ENCODE results near the gene PSMB5.

DNA sequence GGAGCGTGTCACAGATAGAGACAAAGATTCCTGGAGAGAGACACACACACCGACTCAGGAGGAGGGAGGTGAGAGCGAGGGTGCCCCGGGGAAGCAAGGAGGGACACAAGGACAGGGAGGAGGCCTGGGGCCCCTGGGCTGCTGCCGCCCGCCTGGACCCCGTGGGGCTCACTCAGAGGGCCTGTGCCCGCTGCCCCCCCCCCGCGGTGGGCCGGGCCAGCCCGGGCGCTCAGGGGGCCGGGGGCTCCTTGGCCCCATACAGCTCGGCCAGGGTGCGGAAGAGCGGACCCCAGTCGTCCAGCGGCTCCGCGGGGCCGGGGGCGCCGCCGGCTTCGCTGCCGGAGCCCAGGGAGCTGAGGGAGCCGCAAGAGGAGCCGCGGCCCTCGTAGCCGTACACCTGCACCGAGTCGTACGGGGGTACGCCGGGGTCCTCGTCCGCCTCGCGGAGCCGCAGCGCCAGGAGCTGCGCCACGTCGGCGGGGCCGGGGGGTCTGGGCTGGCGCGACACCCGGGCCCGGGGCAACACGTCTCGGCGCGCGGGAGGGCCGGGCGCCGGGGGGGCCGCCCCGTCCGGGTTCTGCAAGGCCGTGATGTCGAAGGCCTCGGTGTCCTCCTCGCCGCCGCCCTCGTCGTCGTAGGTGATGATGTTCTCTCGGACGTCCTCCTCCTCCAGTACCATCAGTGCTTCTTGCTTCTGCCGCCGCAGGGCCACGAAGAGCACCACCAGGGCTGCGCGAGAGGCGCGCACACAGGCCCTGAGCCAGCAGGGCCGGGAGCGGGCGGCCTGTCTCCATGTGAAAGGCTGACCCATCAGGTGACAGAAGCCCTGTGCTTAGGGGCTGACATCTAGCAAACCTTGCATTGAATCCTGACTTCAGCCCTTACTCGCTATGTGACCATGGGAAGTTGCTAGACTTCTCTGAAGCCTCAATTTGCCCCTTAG lies 13.3 kb upstream of the PSMB5 start:
- TF ChIP-seq, protein P1, sequence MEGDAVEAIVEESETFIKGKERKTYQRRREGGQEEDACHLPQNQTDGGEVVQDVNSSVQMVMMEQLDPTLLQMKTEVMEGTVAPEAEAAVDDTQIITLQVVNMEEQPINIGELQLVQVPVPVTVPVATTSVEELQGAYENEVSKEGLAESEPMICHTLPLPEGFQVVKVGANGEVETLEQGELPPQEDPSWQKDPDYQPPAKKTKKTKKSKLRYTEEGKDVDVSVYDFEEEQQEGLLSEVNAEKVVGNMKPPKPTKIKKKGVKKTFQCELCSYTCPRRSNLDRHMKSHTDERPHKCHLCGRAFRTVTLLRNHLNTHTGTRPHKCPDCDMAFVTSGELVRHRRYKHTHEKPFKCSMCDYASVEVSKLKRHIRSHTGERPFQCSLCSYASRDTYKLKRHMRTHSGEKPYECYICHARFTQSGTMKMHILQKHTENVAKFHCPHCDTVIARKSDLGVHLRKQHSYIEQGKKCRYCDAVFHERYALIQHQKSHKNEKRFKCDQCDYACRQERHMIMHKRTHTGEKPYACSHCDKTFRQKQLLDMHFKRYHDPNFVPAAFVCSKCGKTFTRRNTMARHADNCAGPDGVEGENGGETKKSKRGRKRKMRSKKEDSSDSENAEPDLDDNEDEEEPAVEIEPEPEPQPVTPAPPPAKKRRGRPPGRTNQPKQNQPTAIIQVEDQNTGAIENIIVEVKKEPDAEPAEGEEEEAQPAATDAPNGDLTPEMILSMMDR (CRISPR knock-in tag; IDR thresholded peaks at IDR 0.05), result no peak
- no peak for TF ChIP-seq CREBL2 (CRISPR knock-in tag; IDR thresholded peaks at IDR 0.05; ENCODE audit: borderline replicate concordance)
- no peak for TF ChIP-seq ZNF292 (CRISPR knock-in tag; IDR thresholded peaks at IDR 0.05; ENCODE audit: borderline replicate concordance, low read depth)
